ENCODE data around the gene FRYL. TPM values are rescaled to one million over a fixed set of nuclear protein-coding genes. Genes with fewer than 3 reads are reported as not detected.
A peak's percentile ranks its signal among the peaks of the same experiment; 100 is the strongest.

FRYL gene
- total RNA-seq, 1 experiment from 2014 or later: 47.7 TPM

DNA sequence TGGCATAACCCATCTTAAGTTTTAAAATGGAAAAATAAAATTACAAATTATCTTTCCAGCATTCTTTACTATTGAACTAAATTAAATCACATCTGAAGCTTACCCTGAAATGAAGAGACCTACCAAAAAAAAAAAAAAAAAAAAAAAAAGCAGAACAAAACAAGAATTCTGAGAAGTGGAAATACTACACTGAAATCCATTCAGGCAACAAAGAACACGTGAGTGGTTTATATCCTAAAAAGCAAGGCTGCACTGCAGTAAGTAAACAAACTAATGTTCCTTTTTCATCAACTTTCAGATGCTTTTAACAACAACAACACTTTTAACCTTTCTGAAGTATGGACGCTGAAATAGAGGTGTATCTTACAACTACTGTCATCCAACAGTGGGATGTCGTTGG lies 7.5 kb downstream of the FRYL start (continued):
- no peak for TF ChIP-seq RAD21 (IDR thresholded peaks at IDR 0.05; ENCODE audit: low read depth)
- no peak for TF ChIP-seq ZFX (IDR thresholded peaks at IDR 0.05)

DNA sequence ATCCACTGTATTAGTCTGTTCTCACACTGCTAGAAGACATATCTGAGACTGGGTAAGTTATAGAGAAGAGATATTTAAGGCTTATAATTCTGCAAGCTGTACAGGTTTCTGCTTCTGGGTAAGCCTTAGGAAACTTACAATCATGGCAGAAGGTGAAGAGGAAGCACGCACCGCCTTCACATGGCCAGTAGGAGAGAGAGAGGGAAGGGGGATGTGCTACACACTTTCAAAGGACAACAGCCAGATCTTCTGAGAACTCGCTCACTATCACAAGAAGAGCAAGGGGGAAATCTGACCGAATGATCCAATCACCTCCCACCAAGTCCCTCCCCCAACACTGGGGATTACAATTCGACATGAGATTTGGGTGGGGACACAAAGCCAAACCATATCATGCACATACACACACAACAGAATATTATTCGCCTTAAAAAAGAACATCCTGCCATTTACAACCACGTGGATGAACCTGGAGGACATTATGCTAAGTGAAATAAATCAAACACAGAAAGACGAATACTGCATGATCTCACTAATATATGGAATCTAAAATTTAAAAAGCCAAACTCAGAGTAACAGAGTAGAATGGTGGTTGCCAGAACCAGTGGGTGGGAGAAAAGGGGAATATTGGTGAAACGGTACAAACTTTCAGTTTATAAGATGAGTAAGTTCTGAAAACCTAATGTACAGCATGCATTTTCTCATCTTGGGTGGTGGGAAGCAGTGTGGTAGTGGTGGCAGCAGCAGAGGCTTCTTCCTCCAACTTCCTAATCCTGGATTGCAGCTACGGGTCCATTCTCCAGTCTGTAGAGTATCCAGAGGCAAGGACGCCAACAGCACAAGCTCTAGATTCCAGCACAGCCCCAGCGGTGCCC lies 12.8 kb downstream of the FRYL start:
- peaks cover 99% of the 10 kb centered on the region for H3K79me2 ChIP-seq (ENCODE audit: insufficient read depth, low read length)
- ChIA-PET CTCF (no interaction called here), POLR2A (no interaction called here), RAD21 (ENCODE audit: low non-redundant PET in 1 of 2, low total read pairs in 2 of 2, uncharacterized antibody in 2 of 2, unreplicated experiment in 2 of 2) (no interaction called here)
- H3K27ac ChIP-seq (ENCODE audit: low read depth, low read length): no peak overlapping the region
- H4K20me1 ChIP-seq (ENCODE audit: insufficient read depth): 0 out of 2 replicates have a peak, but pooled peaks cover 9% of the 10 kb centered on the region
- ATAC-seq (0 out of 2 replicates have a peak, but pooled peaks have one; percentile 34), DNase-seq (ENCODE audit: low read depth, low spot score) (no peak)
- no peaks in the 10 kb centered on the region for H3K36me3 ChIP-seq (ENCODE audit: control insufficient read depth in 1 of 2, insufficient read depth in 2 of 2, low read length in 2 of 2)
- H3K9me2 ChIP-seq (ENCODE audit: insufficient read depth): no peaks in the 10 kb centered on the region
- no peaks in the 10 kb centered on the region for H3K4me1 ChIP-seq (ENCODE audit: control insufficient read depth in 1 of 2, insufficient read depth in 2 of 2, low read length in 2 of 2)
- H3K4me3 ChIP-seq (replicated peaks in 1 of 2; ENCODE audit: low read depth in 1 of 2, low read length in 2 of 2): no peak overlapping the region
- H3K9ac ChIP-seq (ENCODE audit: low read length): no peak overlapping the region
- intact Hi-C loops (cut with micrococcal nuclease): no loop called here
- TF ChIP-seq EZH2phosphoT487 (IDR thresholded peaks at IDR 0.05; ENCODE audit: borderline replicate concordance): no peak
- TF ChIP-seq, protein P1, sequence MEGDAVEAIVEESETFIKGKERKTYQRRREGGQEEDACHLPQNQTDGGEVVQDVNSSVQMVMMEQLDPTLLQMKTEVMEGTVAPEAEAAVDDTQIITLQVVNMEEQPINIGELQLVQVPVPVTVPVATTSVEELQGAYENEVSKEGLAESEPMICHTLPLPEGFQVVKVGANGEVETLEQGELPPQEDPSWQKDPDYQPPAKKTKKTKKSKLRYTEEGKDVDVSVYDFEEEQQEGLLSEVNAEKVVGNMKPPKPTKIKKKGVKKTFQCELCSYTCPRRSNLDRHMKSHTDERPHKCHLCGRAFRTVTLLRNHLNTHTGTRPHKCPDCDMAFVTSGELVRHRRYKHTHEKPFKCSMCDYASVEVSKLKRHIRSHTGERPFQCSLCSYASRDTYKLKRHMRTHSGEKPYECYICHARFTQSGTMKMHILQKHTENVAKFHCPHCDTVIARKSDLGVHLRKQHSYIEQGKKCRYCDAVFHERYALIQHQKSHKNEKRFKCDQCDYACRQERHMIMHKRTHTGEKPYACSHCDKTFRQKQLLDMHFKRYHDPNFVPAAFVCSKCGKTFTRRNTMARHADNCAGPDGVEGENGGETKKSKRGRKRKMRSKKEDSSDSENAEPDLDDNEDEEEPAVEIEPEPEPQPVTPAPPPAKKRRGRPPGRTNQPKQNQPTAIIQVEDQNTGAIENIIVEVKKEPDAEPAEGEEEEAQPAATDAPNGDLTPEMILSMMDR (IDR thresholded peaks at IDR 0.05 in 2 of 3, conservative IDR thresholded peaks at IDR 0.05 in 1 of 3; ENCODE audit: borderline replicate concordance in 1 of 3, insufficient read depth in 1 of 3, low read depth in 2 of 3, low read length in 2 of 3): peak in 2 of 3 experiments; percentile 26 to 29; a peak in 2 of 6 replicates
- no peak overlapping the region for H3K4me2 ChIP-seq (ENCODE audit: low read length)
- H3K9me3 ChIP-seq (ENCODE audit: control insufficient read depth in 1 of 2, insufficient read depth in 1 of 2, low read depth in 1 of 2, low read length in 2 of 2): no peaks in the 10 kb centered on the region
- no TSS peak for BruUV-seq (replicated peaks)
- no peak overlapping the region for H2AFZ ChIP-seq (ENCODE audit: low read depth, low read length, poor library complexity, severe bottlenecking)
- H3K27me3 ChIP-seq (ENCODE audit: insufficient read depth, low read length): no peaks in the 10 kb centered on the region

Data from HCT116 (cell line).